C4-2B (cell line): ENCODE measurements around the gene HSD11B1.

Experiments
- CTCF ChIP-seq: fragments of 450-650 bp; conservative IDR thresholded peaks from 2 replicates; pipeline ENCODE4 v1.5.1; 2017; ENCODE audit warnings: mild to moderate bottlenecking
- ZFX ChIP-seq: fragments of 450-650 bp; IDR thresholded peaks from 2 replicates; pipeline ENCODE4 v1.6.1; 2017

DNA sequence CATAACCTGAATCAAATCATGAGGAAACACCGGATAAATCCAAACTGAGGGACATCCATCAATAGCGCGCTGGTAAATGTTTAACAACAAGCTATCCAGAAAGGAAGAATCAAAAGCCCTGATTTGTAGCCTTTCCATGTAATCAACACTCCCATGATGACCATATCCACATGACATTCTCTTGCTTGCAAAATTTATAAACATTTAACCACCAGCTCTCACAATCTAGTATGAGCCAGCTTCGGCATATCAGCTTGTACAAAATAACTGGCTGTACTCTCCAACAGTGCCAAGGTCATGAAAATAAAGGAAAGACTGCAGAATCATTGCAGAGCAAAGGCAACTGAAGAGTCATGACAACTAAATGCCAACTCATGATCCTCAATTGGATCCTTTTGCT lies 15.7 kb downstream of the HSD11B1 start:
- TF ChIP-seq CTCF (no peak), ZFX (no peak)
